ENCODE results near the gene KAZALD1.

Gene KAZALD1

DNA sequence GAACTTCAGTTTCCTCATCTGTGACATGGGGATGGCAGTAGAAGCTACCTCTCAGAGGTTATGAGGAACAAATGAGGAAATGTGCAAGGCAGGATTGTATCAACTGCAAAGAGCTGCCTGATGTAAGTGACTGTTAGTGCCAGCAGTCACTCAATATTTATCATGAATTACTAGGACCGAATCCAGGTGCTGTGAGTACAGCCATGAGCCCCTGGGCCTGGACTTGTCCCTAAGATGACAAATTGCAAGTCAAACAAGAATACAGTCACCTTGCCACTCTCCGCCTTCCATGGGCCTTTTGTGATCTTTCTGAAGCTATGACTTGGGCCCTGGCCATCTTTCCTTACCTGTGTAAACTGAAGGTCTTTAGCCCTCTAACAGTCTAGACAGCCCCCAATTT, 41.6 kb downstream of the KAZALD1 start:
- Histone ChIP-seq H2AK5ac (ENCODE audit: low read length) (no peak overlapping the region), H3K18ac (ENCODE audit: low read length) (no peak overlapping the region), H3K4me2 (ENCODE audit: low read length) (no peak overlapping the region), H2BK15ac (replicated peaks; ENCODE audit: low read depth) (no peak overlapping the region), H4K5ac (ENCODE audit: low read length) (no peak overlapping the region), H2BK120ac (ENCODE audit: low read depth, low read length) (no peak overlapping the region), H3K23ac (ENCODE audit: low read length) (no peak overlapping the region), H3K27me3 (ENCODE audit: insufficient read depth, low read length, poor library complexity) (no peaks in the 10 kb centered on the region), H3K9ac (ENCODE audit: low read length) (no peak overlapping the region), H2BK5ac (ENCODE audit: low read length) (no peak overlapping the region), H3K4ac (ENCODE audit: low read depth, low read length) (no peak overlapping the region), H3K4me1 (ENCODE audit: control insufficient read depth, low read depth, low read length) (no peaks in the 10 kb centered on the region), H3K27ac (ENCODE audit: low read depth, low read length) (no peak overlapping the region), H3K4me3 (ENCODE audit: low read length) (no peak overlapping the region), H4K8ac (ENCODE audit: low read depth, low read length) (no peak overlapping the region), H3K56ac (ENCODE audit: low read length) (no peak overlapping the region), H3K36me3 (ENCODE audit: control insufficient read depth, insufficient read depth, low read length) (no peaks in the 10 kb centered on the region), H3K79me1 (ENCODE audit: low read length) (no peaks in the 10 kb centered on the region), H3K79me2 (ENCODE audit: control insufficient read depth, insufficient read depth, low read length) (no peaks in the 10 kb centered on the region)
- WGBS (ENCODE audit: extremely low coverage, insufficient coverage, low lambda C conversion rate) = no CpG with 5 or more reads among the region's 2 CpGs
- no peak for DNase-seq

DNA sequence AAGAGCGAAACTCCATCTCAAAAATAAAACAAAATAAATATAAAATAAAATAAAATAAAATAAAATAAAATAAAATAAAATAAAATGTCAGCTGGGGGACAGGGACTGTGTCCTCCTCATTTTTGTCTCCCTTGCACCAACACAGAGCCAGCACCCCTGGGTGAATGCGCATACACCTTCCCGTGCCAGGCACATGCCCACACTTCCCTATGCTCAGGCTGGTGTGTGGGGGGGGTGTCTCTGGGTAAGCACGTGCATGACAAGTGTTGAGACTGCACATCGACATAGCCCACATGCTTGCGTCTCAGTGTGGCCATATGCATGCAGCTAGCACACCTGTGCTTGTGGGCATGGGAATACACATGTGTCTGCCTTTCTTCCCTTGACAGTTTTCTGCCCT, 44.6 kb downstream of the KAZALD1 start:
- Histone ChIP-seq H4K8ac (ENCODE audit: low read depth, low read length) (no peak overlapping the region), H3K79me2 (ENCODE audit: control insufficient read depth, insufficient read depth, low read length) (no peaks in the 10 kb centered on the region), H3K18ac (ENCODE audit: low read length) (no peak overlapping the region), H3K23ac (ENCODE audit: low read length) (no peak overlapping the region), H2AK5ac (ENCODE audit: low read length) (no peak overlapping the region), H2BK5ac (ENCODE audit: low read length) (no peak overlapping the region), H3K4me2 (ENCODE audit: low read length) (no peak overlapping the region), H3K4me3 (ENCODE audit: low read length) (no peak overlapping the region), H3K27ac (ENCODE audit: low read depth, low read length) (no peak overlapping the region), H2BK15ac (replicated peaks; ENCODE audit: low read depth) (no peak overlapping the region), H3K56ac (ENCODE audit: low read length) (no peak overlapping the region), H3K4ac (ENCODE audit: low read depth, low read length) (no peak overlapping the region), H3K4me1 (ENCODE audit: control insufficient read depth, low read depth, low read length) (no peaks in the 10 kb centered on the region), H3K27me3 (ENCODE audit: insufficient read depth, low read length, poor library complexity) (no peaks in the 10 kb centered on the region), H2BK120ac (ENCODE audit: low read depth, low read length) (no peak overlapping the region), H3K9ac (ENCODE audit: low read length) (no peak overlapping the region), H4K5ac (ENCODE audit: low read length) (no peak overlapping the region), H3K36me3 (ENCODE audit: control insufficient read depth, insufficient read depth, low read length) (no peaks in the 10 kb centered on the region), H3K79me1 (ENCODE audit: low read length) (no peaks in the 10 kb centered on the region)
- WGBS (ENCODE audit: extremely low coverage, insufficient coverage, low lambda C conversion rate) = no CpG with 5 or more reads among the region's 6 CpGs
- DNase-seq = no peak

GRCh38 chr10:101107771-101108170, 46.0 kb downstream of the KAZALD1 start:
- Histone ChIP-seq H3K4ac (ENCODE audit: low read depth, low read length) (no peak overlapping the region), H3K79me2 (ENCODE audit: control insufficient read depth, insufficient read depth, low read length) (no peaks in the 10 kb centered on the region), H3K27me3 (ENCODE audit: insufficient read depth, low read length, poor library complexity) (no peaks in the 10 kb centered on the region), H3K4me3 (ENCODE audit: low read length) (no peak overlapping the region), H2BK120ac (ENCODE audit: low read depth, low read length) (no peak overlapping the region), H4K8ac (ENCODE audit: low read depth, low read length) (no peak overlapping the region), H4K5ac (ENCODE audit: low read length) (no peak overlapping the region), H3K36me3 (ENCODE audit: control insufficient read depth, insufficient read depth, low read length) (no peaks in the 10 kb centered on the region), H2BK15ac (replicated peaks; ENCODE audit: low read depth) (no peak overlapping the region), H3K4me1 (ENCODE audit: control insufficient read depth, low read depth, low read length) (no peaks in the 10 kb centered on the region), H3K27ac (ENCODE audit: low read depth, low read length) (no peak overlapping the region), H2AK5ac (ENCODE audit: low read length) (no peak overlapping the region), H3K9ac (ENCODE audit: low read length) (no peak overlapping the region), H3K23ac (ENCODE audit: low read length) (no peak overlapping the region), H3K18ac (ENCODE audit: low read length) (no peak overlapping the region), H2BK5ac (ENCODE audit: low read length) (no peak overlapping the region), H3K56ac (ENCODE audit: low read length) (no peak overlapping the region), H3K79me1 (ENCODE audit: low read length) (no peaks in the 10 kb centered on the region), H3K4me2 (ENCODE audit: low read length) (no peak overlapping the region)
- WGBS (ENCODE audit: extremely low coverage, insufficient coverage, low lambda C conversion rate) = no CpG with 5 or more reads among the region's 5 CpGs
- DNase-seq = no peak

GRCh38 chr10:101110856-101111523, 49.2 kb downstream of the KAZALD1 start:
- no peak overlapping the region for H3K4ac ChIP-seq (ENCODE audit: low read depth, low read length)
- H3K18ac ChIP-seq (ENCODE audit: low read length) = no peak overlapping the region
- no peaks in the 10 kb centered on the region for H3K27me3 ChIP-seq (ENCODE audit: insufficient read depth, low read length, poor library complexity)
- H2BK120ac ChIP-seq (ENCODE audit: low read depth, low read length) = no peak overlapping the region
- no peak overlapping the region for H4K8ac ChIP-seq (ENCODE audit: low read depth, low read length)
- no peak overlapping the region for H3K4me2 ChIP-seq (ENCODE audit: low read length)
- H2BK15ac ChIP-seq (replicated peaks; ENCODE audit: low read depth) = no peak overlapping the region
- H3K79me1 ChIP-seq (ENCODE audit: low read length) = no peaks in the 10 kb centered on the region
- H3K4me1 ChIP-seq (ENCODE audit: control insufficient read depth, low read depth, low read length) = no peaks in the 10 kb centered on the region
- H2BK5ac ChIP-seq (ENCODE audit: low read length) = no peak overlapping the region
- H3K23ac ChIP-seq (ENCODE audit: low read length) = no peak overlapping the region
- no peak overlapping the region for H3K4me3 ChIP-seq (ENCODE audit: low read length)
- H2AK5ac ChIP-seq (ENCODE audit: low read length) = no peak overlapping the region
- no peak overlapping the region for H3K56ac ChIP-seq (ENCODE audit: low read length)
- H3K36me3 ChIP-seq (ENCODE audit: control insufficient read depth, insufficient read depth, low read length) = no peaks in the 10 kb centered on the region
- DNase-seq = no peak
- H3K9ac ChIP-seq (ENCODE audit: low read length) = no peak overlapping the region
- no peaks in the 10 kb centered on the region for H3K79me2 ChIP-seq (ENCODE audit: control insufficient read depth, insufficient read depth, low read length)
- H3K27ac ChIP-seq (ENCODE audit: low read depth, low read length) = no peak overlapping the region
- H4K5ac ChIP-seq (ENCODE audit: low read length) = no peak overlapping the region
- WGBS (ENCODE audit: extremely low coverage, insufficient coverage, low lambda C conversion rate) = no CpG with 5 or more reads among the region's 6 CpGs

DNA sequence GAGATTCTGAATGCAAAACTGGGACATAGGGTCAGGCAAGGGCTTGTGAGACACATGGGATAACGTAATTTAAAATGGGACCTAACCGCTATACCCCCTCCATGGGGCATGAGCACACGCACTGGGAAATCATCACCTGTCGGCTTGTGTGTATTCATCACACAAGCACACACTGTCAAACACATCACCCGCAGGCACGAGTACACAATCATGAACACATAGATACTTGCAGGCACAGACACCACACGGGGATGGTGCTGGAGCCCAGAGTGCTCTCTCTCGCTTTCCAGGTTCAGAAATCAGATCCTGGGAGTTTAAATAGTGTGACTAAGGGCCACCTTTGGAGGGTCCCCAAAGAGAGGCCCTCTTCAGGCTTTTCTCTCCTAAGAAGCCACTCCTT, 49.8 kb downstream of the KAZALD1 start:
- WGBS (ENCODE audit: extremely low coverage, insufficient coverage, low lambda C conversion rate) = no CpG with 5 or more reads among the region's 8 CpGs
- H3K4me2 ChIP-seq (ENCODE audit: low read length) = no peak overlapping the region
- no peak overlapping the region for H3K18ac ChIP-seq (ENCODE audit: low read length)
- H2BK5ac ChIP-seq (ENCODE audit: low read length) = no peak overlapping the region
- no peaks in the 10 kb centered on the region for H3K79me1 ChIP-seq (ENCODE audit: low read length)
- no peak overlapping the region for H3K9ac ChIP-seq (ENCODE audit: low read length)
- no peaks in the 10 kb centered on the region for H3K27me3 ChIP-seq (ENCODE audit: insufficient read depth, low read length, poor library complexity)
- H4K5ac ChIP-seq (ENCODE audit: low read length) = no peak overlapping the region
- H2BK15ac ChIP-seq (replicated peaks; ENCODE audit: low read depth) = no peak overlapping the region
- H3K23ac ChIP-seq (ENCODE audit: low read length) = no peak overlapping the region
- no peak overlapping the region for H3K4me3 ChIP-seq (ENCODE audit: low read length)
- no peak overlapping the region for H4K8ac ChIP-seq (ENCODE audit: low read depth, low read length)
- H3K27ac ChIP-seq (ENCODE audit: low read depth, low read length) = no peak overlapping the region
- no peak overlapping the region for H2BK120ac ChIP-seq (ENCODE audit: low read depth, low read length)
- H3K36me3 ChIP-seq (ENCODE audit: control insufficient read depth, insufficient read depth, low read length) = no peaks in the 10 kb centered on the region
- no peaks in the 10 kb centered on the region for H3K79me2 ChIP-seq (ENCODE audit: control insufficient read depth, insufficient read depth, low read length)
- no peaks in the 10 kb centered on the region for H3K4me1 ChIP-seq (ENCODE audit: control insufficient read depth, low read depth, low read length)
- no peak overlapping the region for H2AK5ac ChIP-seq (ENCODE audit: low read length)
- H3K56ac ChIP-seq (ENCODE audit: low read length) = no peak overlapping the region
- DNase-seq = no peak
- no peak overlapping the region for H3K4ac ChIP-seq (ENCODE audit: low read depth, low read length)
